HG03378 (cell line): Measurements from ENCODE around the gene ZDBF2.
"Not testable (repeated sequence)": the region's sequence is repeated elsewhere in the genome, so short reads cannot be mapped to it uniquely, and the experiment has no call there.

ENCODE experiments used
- ATAC-seq: cut with Tn5 transposase; IDR thresholded peaks from one replicate; pipeline ENCODE4 v1.9.1; 2021; ENCODE audit warnings: mild to moderate bottlenecking, moderate library complexity; ENCODE audit not compliant: unreplicated experiment

The ZDBF2 gene

DNA sequence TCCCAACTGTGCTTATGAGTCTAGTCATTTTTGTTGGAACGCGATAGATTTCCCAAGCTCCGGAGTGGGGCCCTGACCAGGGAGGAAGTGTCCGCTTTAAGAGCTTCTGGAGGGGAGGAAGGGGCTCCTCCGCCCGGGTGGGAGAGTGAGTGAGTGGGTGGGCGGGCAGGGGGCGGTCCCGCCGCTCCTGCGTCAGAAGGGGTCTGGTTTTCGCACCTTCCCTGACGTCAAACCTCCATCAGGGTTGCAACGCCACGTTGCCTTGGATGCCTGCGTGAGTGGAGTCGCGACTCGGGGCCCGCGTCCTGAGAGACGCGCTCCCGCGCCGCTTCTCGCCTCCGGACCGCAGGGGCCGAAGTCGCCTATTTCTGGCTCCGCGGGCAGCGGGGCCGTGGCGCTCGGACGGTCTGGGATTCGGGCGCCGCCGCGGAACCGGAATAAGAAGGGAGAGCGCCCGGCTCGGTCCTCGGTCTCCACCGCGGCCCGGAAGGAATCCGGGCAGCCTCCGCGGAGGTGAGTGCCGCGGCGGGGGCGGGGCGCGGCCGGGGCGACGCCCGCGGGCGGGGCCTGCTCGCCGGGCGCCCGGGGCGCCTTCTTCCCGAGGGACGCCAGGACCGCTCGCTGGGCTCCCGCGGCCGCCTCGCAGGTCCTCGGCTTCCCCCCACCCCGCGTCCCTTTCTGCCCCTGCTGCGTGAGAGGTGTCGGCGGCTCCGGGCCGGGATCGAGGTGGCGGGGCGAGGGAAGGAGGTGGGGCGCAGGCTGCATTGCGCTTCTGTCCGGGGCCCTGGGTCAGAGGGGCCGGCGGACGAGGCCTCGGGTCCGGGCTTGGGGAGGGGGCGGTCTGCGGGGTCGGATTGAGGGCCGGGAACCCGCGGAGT is at the start of gene ZDBF2:
TSS of gene ZDBF2 (plus strand) at position 230 of the 878 bp plus-strand sequence. CDS start 7,187 bp downstream, outside the sequence.
- ATAC-seq: peak; percentile 49

DNA sequence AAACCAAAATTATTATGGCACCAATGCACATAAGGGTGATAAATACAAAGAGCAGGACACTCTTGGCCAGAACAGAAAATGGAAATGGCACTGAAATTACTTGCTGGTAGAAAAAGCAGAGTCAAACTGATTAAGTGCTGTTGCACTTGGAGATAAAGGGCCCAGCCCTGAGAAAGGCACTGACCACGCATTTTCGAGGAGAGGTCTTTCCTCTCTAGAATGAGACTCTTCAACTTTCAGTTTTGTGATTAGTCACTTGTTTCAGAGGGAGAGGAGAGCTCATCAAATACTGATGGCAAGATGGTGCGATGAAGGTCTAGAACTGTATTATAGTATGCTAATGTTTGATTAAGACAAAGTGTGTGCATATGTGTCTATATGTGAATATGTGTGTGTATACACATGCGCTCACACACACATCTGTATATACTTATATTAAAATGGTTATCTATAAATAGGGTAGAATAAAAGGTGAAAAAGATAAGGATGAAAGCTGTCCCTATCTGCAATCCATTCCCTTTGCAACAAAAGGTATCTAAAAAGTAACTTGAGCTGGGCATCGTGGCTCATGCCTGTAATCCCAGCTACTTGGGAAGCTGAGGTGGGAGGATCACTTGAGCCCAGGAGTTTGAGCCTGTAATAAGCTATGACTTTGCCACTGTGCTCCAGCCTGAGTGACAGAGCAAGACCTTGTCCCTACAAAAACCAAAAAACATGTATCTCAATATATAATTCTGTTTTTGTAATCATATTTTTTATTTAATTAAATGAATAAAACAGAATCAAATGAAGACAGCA is 48.8 kb upstream of the ZDBF2 start:
- peak; percentile 91 for ATAC-seq

DNA sequence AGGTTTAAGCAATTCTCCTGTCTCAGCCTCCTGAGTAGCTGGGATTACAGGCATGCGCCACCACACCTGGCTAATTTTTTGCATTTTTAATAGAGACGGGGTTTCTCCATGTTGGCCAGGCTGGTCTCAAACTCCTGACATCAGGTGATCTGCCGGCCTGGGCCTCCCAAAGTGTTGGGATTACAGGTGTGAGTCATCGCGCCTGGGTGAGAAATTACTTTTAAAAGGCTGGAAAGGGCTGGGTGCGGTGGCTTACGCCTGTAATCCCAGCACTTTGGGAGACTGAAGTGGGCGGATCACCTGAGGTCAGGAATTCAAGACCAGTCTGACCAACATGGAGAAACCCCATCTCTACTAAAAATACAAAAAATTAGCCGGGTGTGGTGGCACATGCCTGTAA is 45.8 kb upstream of the ZDBF2 start:
- not testable (repeated sequence) for ATAC-seq

DNA sequence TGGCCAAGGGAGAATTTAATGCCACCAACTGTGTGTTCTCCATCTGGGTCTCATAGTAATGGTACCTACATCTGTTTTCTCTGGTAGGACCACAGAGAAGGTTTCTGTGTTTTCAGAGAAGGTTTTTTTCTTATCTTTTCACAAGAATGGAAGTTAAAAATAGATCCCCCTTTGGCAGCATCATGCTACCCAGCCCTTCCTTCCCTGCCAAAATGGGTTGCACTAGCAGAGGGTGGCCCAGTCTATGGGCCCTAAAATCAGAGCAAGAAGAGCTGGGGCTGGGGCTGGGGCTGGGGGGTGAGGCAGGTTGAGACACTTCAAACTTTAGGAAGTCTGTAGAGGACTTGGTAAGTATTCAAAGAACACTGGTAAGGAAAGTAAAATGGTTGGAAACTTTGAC is 44.8 kb upstream of the ZDBF2 start:
- ATAC-seq: no peak

DNA sequence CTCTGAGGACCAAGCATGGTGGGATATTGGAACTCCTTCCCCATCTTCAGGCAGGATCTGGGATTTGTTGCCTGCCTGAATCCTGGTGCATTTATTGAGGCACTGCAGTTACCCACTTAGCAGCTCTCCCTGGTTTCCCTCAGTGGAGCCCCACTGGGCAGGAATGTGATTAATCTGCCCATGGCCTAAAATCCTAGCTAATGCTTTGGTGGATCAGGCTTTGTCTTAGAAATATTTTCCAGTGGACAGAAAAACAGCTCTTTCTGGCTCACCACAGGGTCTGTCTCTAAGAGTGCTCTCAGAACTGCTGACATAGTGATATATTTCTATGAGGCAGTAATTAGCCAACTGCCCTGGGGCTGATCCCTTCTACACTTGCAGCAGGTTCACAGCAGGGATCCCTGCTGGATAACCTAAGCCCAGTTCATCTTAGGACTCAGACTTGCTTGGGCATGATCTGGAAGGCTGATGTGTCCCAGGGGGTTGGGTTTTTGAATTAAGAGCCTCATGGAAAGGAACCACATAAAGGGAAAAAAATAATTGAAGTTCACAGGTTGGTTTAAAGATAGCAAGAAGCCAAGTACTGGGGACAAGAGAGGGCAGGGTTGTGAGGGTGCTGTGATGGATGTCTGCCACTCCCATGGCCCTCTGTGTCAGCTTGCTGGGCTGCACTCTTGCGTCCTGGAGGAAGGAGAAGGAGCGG is 44.3 kb upstream of the ZDBF2 start:
- no peak for ATAC-seq

DNA sequence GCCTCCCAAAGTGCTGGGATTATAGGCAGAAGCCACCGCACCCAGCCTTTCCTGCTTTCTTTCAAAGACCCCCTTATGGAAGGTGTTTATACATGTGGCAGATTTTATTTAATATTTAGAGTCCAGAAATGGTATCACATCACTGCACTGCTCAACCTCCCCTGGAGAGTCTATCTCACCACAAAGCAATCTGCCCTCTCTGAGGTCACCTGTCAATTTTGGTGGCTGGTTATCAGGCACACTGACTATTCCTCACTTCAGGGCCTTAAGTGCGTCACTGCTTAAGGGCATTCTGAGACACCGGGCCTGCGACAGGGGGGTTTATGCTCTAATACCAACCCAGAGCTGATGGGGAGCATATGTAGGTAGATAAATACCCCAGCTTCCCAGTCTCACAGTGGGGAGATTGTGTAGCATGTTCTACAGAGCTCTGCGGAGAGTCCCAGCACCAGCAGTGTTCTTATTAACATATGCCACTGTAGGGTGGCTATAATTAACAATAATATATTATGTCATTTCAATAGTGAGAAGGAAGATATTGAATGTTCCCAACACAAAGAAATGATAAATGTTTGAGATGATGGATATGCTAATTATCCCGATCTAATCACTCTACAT is 42.7 kb upstream of the ZDBF2 start:
- no peak for ATAC-seq

DNA sequence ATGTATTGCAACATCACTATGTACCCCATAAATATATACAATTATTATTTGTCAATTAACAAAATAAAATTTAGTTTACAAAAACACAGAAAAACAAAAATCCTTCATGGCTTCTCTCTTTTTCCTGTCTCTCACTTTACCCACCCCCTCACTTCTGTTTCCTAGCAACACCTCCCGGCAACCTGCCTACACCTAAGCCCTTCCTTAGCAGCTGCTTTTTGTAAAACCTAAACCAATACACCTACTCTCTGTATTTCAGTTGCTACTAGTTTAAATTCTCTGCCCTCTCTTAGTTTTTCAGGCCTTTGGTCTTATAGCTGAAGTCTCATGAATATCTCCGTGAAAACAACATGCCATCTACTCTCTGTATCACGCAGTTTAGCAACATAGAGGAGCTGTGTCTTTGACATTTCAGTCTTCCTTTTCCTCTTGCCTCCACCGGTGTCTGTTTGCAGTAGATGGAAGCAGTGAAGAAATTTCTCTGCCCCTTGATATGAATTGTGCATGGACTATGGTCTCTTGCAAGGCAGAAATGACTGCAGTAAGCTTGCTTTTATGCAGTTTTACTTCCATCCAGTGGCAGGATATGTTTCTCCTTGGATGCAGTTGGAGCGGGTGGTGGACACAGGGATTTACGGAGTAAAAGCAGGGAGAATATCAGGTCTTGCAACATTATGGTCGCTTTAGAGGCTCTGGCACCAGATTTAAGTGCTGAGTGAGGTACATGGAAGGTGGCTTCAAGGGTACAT is 42.0 kb upstream of the ZDBF2 start:
- no peak for ATAC-seq

DNA sequence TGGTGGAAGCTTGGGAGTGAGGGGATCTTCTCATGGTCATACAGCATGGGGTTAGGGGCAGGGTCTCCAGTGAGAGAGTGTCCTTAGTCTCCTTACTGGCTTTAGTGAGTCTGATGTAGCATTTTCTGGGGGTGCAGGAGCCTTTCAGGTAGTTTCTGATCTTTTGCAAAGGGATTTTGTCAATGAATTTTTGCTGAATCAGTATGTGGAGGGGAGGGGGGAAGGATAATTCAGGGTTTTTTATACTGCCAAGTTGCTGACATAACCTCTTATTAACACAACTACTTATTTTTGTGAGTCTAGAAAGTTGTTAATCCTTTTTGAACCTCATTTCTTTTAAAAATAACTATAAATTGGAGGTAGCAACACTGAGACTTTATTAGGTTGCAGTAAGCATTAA is 35.3 kb upstream of the ZDBF2 start:
- no peak for ATAC-seq

DNA sequence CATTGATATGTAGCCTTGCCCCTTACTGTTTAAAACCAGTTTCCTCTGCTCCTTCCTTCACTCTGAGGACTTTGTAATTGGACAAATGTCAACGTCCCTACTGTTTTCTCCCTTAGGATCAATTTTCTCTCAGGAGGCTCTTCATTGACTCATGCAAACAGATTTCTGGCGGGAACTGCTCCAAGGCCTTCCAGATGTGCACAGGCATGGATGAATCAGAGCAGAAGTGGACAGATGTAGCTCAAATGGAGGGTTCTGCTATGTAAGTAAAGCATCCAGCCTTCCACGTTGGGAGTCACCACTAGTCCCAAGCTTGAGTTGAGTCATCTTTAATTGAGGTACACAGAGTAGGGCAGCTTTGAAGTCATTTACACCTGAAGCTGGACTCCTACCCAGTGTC is 34.1 kb upstream of the ZDBF2 start:
- no peak for ATAC-seq

DNA sequence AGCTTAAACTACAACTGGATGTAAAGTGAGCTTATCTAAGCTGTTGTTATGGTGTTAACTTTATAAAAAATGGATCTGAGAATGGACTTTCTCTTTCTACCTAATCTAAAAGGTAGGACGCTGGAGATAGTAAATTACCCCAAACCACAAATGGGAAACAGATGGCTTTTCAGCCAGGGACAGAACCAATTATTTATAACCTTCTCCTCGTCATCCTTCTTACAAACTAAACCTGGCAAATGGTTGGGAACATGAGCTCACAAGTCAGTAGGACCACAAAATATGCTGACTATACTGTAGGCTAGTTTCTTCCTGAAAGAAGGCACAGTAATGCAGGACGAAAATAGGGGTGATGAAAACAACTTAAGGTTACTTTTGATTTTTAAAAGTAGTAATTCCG is 32.7 kb upstream of the ZDBF2 start:
- ATAC-seq: no peak

DNA sequence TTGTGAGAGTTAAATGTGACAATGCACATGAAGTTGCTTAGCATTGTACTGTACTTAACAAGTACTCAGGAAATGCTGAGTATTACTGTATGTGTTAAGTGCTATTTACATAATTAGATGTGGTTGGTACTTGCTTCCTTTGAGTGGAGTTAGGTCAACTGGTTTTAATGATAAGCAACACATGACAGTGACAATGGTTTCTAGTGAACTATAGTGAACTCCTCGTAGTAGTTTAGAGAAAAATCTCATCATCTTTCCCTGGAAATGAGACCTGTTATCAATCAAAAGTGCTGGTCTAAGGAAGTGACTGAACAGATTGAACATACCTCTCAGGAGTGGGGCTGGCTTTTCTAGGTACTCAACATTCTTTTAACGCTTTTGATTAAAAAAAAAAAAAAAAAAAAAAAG is 29.2 kb upstream of the ZDBF2 start:
- ATAC-seq: peak; percentile 48

DNA sequence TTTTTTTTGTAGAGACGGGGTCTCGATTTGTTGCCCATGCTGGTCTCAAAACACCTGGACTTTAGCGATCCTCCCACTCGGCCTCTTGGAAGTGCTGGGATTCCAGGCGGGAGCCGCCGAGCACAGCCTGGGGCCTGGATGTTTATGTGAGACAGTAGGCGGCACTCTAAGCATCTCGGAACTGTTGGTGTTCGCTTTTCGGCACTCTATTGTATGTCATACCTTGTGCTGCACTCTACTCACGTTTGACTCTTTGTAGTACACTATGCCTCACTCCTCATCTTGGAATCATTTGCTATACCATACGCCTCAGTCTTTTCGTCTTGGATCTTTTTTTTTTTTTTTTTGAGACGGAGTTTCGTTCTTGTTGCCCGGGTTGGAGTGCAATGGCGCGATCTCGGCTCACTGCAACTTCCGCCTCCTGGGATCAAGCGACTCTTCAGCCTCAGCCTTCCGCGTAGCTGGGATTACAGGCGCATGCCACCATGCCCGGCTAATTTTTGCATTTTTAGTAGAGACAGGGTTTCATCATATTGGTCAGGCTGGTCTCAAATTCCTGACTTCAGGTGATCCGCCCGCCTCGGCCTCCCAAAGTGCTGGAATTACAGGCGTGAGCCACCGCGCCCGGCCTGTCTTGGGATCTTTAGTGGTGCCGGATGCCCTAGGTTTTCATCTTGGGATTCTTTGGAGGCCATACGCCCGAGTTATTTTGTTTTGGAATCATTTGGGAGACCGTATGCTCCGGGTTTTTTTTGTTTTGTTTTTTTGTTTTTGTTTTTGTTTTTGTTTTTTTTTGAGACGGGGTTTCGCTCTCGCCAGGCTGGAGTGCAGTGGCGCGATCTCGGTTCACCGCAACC is 24.2 kb upstream of the ZDBF2 start:
- peak; percentile 35 for ATAC-seq

DNA sequence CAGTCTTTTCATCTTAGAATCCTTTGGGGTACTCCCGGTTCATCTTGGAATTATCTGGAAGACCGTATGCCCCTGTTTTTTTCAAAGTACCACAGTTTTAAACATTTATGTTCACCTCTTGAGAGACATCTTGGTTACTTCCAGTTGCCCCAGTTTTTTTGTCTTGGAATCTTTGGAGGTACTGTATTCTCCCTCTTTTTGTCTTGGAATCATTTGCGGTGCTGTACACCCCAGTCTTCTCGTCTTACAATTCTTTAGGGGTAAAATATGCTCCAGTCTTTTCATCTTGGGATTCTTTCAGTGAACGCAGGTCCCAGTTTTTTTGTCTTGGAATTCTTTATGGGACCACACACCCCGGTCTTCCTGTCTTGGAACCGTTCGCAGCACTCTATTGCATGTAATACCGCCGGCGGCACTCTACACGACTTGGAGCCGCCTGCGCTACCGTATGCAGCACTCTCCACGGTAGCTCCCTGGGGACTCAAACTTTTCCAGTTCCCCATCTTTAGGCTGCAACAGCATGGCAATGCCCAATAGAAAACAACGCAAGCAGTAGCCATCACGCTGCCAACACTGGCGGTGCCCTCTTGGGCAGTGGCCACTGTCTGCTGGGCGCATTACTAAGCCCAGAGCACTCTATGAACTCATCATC is 21.2 kb upstream of the ZDBF2 start:
- ATAC-seq: no peak

DNA sequence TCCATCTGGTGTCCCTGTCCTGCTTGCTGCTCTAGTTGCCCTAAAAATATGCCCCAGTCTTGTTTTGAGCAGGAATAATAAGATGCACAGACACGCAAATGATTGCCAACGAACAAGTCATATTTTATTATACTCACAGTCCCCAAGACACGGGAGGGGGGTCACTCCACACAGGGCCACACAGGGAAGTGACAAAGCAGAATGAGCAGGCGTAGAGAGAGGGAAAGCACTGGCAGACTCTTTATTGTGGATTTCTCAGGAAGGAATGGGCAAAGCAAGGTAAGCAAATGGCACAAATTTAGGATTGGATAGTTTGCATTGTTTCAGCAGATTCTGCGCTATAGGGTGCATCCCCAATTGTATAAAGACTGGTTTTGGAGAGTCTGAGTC is 20.7 kb upstream of the ZDBF2 start:
- ATAC-seq: no peak

DNA sequence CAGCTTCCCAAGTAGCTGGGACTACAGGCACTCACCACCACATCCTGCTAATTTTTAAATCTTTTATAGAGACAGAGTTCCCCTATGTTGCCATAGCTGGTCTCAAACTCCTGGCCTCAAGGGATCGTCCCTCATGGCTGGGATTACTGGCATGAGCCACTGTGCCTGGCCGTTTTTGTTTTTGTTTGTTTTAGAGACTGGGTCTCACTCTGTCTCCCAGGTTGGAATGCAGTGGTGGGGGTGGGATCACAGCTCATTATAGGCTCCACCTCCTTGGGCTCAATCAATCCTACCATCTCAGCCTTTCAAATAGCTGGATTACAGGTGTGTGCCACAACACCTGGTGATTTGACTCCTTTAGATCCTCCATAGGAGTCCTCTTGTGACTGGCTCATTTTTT is 19.5 kb upstream of the ZDBF2 start:
- no peak for ATAC-seq

DNA sequence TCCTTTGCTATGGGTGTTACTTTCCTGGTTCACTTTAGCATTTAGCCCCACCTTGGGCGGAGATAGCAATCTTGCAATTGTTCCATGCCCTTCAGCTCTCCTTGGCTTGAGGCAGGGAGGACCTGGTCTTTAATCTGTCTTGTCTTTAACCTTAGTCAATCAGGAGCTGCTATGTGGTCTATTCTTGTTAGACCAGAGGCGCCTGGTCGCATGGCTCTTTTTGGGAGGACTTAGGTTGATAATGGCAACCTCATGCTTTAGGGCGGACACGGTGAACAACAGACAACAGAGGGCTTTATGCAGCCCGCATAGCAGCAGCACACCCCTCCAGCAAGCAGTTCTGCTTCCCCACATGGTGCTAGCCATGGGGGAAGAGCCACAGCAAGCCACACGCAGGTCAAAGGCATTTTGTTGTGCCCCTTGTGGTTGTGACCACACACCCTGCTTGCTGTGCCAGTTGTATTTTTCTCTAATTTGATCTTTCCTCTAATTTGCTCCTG is 17.7 kb upstream of the ZDBF2 start:
- ATAC-seq: no peak

DNA sequence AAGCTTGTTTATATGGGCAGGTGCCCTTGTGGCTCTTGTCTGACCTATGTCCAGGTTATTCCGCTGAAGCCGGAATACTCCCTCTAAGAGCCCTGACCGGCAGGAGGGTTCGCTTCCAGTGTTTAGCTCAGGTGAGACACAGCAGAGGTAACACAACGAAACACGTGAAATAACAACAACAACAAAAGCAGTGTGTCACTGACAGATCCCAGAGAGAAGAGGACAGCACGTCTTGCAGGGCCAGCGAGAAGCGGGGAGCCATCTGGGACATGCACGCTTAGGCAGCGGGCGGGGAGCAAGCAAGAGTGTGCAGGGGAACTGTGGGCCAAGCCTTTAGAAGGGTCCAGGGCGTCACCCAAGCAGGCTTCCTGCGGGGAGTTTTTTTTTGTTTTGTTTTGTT is 17.1 kb upstream of the ZDBF2 start:
- ATAC-seq: no peak

DNA sequence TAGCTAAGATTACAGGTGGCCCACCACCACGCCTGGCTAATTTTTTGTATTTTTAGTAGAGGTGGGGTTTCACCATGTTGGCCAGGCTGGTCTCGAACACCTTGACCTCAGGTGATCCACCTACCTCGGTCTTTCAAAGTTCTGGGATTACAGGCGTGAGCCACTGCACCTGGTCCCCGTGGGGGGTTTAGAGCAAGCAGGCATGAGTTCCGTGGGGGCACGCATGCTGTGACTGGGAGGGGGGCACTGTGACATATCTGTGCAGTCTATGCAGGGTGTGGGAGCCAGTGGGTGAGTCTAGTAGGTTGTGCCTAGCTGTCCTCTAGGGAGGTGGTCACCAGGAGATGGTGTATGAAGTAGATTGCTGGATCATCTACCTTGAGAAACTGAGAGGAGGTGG is 16.6 kb upstream of the ZDBF2 start:
- ATAC-seq: no peak

DNA sequence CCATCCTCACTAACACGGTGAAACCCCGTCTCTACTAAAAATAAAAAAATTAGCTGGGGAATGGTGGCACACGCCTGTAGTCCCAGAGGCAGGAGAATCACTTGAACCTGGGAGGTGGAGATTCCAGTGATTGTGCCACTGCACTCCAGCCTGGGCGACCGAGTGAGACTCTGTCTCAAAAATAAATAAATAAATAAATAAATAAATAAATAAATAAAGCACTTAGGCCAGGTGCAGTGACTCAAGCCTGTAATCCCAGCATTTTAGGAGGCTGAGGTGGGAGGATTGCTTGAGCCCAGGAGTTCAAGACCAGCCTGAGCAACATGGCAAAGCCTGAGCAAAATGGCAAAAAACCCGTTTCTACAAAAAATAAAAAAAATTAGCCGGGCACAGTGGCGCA is 15.8 kb upstream of the ZDBF2 start:
- not testable (repeated sequence) for ATAC-seq
